NCI-H2029 treated with DMSO at 0.1 percent for 48 hours (cell line): ENCODE measurements around the gene CELF1.

ENCODE experiments used
- DNase-seq: peaks from one replicate; lab custom pipeline; 2025; lab: John Stamatoyannopoulos, UW

The CELF1 gene

DNA sequence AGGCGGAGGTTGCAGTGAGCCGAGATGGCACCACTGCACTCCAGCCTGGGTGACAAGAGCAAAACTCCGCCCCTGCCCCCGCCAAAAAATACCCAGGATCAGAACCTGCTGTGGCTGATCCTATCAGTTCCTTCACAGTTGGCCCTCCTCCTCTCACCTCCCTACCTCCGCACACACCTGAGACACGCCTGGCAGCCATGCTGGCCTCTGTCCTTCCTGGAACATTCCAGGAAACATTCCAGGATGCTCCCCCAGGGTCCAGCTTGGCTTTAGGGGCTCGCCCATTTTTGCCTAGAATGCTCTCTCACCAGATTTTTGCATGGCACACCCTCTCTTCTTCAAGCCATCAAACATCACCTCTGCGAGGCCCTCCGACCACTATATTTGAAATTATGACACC is 106.1 kb downstream of the CELF1 start:
- DNase-seq = no peak

DNA sequence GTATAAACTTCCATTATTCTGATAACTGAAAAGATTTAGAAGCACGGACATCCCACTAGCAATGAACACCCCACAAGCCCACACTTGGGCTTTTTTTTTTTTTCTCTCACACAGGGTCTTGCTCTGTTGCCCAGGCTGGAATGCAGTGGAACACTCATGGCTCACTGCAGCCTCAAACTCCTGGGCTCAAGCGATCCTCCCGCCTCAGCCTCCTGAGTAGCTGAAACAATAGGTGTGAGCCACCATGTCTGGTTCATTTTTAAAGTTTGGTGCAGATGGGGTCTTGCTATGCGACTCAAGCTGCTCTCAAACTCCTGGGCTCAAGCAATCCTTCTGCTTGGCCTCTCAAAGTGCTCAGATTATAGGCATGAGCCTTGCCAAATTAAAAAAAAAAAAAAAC is 107.1 kb downstream of the CELF1 start:
- DNase-seq = no peak

DNA sequence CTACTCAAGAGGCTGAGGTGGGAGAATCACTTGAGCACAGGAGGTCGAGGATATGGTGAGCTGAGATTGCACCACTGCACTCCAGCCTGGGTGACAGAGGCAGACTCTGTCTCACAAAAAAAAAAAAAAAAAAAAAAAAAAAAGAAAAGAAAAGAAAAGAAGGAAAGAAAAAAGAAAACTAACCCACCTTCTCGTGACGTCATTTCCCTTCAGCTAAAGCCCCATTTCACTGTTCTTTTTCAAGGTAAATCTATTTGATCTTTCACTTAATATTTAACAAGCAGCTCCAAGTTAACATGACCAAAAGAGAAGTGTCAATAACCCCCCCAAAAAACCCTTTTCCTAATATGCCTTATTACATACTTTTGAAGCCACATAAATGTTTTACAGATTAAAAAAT is 109.1 kb downstream of the CELF1 start:
- no peak for DNase-seq

DNA sequence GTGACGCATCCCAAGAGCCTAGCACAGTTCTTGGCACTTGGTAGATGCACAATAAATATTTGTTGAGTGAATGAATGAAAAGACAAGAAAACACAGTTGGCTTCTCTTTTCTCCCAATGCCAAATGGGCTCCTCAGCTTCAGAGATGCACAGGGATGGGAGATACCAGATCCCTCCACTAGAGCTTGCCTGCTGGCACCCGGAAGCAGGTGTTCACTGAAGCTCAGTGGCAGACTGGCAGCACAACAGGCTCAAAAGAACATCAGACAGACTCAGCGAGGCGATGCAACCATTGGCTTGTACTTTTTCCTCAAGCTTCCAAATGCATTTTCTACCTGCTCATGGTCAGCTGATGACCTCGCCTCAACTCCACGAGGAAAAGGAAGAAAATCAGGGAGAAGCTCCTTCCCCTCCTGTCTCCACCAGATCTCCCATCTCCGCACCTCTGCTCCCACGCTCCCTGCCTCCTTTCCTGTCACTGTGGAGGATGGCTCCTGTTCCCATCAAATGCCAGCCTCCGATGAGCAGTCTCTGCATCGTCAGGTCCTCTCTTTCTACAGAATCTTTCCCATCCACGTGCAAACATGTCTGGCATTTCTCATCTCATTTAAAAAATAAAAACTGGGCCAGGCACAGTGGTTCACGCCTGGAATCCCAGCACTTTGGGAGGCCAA is 109.8 kb downstream of the CELF1 start:
- DNase-seq = no peak

DNA sequence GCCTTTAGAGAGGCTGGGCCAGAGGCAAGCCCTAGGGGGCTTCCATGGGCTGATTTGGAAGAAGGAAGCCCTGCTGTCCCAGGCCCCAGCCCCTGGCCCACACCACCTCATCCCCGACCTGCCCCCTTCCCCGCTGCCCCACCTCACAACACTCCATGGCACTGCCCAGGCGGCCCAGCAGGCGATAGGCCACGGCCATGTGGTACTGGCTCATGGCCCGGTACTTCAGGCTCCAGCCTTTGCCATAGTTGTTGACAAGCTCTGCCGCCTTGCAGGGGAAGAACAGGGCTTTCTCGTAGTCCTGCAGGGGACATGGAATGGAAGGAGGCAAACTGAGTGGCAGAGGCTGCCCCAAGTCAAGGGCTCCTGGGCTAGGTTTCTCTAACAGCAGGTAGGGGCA is 110.4 kb downstream of the CELF1 start:
- no peak for DNase-seq

DNA sequence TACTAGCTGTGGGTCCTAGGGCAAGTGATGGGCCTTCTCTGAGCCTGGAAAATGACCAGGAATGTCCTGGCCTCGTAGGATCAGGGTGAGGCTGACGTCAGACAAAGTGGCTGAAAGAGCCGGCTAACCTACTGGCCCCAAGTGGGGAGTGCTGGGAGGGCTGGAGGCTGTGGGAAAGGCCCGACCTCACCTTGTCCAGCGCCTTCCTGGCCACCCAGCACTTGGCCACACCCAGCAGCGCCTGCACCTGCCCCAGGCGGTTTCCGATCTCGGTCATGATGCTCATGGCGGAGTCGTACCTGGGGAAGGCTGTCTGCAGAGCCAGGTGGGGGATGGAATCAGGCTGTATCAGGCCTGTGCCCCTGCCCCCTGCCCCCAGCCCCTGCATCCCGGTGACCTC is 111.5 kb downstream of the CELF1 start:
- DNase-seq = no peak

DNA sequence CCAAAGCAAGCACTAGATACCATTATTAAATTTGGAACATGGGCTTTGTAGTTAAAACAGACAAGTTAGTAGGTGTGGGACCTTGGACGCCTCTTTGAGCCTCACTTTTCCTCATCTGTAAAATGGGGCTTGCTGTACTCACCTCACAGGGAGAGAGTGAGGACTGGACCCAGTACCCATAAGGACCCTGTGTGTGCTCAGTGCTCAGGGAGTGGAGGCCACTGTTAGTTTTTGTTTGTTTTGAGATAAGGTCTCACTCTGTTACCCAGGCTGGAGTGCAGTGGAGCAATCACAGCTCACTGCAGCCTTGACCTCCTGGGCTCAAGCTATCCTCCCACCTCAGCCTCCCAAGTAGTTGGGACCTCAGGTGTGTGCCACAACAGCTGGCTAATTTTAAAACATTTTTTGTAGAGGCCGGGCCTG is 112.9 kb downstream of the CELF1 start:
- DNase-seq = no peak

DNA sequence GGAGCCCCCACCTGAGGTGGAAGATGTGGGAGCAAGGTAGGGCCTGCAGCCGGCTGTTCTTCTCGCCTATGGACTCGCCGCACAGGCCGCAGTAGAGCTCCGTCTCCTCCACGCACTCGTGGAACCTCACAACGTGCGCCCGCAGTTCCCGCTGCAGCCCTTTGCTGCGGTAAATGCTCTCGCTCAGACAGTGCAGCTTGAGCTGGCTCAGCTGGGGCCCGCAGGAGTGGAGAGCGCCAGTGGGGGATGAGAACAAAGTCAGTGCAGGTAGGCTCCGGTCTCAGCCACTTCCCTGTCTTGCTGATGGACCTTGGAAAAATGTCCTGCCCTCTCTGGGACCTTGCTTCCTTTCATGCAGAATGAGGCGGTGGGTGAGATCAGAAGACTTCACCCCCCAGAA is 114.2 kb downstream of the CELF1 start:
- no peak for DNase-seq

DNA sequence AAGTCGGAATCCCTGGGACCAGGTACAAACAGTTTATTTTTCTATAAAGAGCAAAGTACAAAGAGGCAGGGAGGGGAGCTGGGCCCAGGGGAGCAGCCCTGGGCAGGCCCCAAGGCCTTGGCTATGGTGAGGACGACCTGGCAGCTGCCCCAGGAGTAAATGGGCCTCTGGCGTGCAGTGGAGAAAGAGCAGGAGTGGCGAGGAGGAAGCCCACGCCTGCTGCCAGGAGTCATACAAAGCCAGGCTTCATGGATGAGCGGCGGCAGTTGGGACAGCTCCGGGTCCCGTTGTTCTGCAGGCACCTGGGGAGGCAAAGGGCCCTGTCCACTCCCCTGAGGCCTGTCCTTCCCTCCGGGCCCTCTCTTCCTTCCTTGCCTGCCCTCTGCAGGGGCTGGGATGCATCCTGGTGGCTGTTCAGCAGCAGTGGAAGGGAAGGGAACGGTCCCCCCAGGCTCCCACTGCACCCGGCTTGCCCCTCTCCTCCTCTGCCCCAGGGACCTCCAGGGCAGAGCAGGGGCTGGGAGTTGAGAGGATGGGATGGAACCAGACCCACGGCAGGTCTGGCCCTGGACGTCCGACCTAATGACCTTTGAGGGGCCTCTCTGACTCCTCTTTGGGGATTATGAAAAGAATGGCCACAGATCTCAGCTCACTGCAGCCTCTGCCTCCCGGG is 115.0 kb downstream of the CELF1 start:
- DNase-seq = no peak

DNA sequence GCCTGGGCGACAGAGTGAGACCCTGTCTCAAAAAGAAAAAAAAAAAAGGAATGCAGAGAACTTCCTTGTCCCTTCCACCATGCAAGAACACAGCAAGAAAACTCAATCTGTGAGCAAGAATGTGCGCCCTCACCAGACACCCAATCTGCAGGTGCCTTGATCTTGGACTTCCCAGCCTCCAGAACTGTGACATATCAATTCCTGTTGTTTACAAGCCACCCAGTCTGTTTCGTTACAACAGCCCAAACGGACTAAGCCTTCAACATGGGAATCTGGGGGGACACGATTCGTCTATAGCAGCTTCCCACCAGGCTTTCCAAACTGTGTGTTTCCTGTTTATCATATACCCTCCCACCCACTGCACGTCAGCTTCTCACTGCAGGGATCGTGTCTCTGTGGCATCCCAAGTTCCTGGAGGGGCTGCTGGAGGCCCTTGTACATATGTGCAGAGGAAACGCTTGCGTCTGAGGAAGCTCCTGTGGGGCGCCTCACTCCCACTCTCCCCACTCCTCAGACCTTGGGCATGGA is 115.7 kb downstream of the CELF1 start:
- no peak for DNase-seq

DNA sequence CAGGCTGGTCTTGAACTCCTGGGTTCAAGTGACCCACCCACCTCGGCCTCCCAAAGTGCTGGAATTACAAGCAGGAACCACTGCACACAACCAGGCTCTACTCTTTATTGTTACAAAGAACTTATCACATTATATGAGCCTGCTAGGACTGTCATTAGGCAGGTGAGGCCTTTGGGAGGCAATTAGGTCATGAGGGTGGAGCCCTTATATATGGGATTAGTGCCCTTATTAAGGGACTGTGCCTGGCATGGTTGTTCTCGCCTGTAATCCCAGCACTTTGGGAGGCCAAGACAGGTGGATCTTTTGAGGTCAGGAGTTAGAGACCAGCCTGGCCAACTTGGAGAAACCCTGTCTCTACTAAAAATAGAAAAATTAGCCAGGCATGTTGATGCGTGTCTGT is 116.2 kb downstream of the CELF1 start:
- no peak for DNase-seq

DNA sequence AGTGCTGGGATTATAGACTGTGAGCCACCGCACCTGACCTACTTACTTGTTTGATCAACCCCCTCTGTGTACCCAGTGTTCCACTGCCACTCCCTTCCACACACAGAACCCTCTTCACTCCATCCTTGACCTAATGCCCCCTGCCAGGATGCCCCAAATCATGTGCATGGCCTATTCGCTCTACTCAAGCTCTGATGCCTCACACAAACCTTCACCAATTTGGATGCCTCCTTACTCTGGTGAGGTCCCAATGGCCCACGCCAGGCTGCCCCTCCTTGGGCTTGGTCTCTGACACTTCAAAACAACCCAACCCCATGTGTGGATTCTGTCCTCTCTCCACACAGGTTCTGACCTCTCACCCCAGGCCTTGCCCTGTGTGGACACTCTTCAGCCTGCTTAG is 117.2 kb downstream of the CELF1 start:
- no peak for DNase-seq

DNA sequence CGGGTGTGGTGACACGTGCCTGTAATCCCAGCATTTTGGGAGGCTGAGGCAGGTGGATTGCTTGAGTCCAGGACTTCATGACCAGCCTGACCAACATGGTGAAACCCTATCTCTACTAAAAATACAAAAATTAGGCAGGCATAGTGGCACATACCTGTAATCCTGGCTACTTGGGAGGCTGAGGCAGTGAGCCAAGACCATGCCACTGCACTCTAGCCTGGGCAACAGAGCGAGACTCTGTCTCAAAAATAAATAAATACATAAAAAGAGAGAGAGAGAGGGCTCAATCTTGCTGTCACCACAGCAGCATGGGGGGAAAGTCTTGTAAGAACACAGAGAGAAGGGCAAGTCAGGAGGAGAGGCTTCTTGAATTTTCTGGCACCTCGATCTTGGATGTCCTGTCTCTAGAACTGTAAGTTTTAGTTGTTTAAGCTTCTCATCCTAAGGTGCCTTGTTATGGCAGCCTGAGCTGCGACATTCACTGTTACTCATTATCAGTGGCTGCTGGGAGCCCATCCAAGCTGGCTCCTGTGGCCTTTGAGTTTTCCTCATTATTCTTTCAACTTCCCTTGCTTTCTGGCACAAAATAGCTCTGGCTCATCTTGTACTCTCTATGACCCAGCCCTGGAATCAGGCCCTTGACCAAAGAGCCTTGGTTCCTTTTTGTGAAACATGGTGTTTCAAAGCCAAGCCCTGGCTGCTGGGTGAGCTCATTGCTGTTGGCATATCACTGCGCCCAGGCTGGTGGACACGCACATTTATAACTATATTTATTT is 118.7 kb downstream of the CELF1 start:
- no peak for DNase-seq

DNA sequence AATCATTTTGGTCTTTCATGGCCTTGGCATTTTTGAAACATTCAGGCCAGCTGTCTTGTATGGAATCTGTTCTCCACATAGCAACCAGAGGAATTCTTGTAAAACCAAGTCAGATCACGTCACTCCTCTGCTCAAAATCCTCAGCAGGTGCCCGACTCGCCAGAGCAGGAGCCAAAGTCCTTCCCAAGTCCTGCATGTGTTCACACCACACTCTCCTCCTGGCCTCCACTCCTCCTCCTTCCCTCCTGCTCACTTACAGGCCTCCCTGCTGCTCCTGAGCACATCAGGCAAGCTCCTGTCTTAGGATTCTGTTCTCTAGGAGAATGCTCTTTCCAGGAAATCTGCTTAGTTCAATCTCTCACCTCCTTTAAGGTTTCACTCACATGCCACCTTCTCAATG is 119.8 kb downstream of the CELF1 start:
- DNase-seq = no peak

DNA sequence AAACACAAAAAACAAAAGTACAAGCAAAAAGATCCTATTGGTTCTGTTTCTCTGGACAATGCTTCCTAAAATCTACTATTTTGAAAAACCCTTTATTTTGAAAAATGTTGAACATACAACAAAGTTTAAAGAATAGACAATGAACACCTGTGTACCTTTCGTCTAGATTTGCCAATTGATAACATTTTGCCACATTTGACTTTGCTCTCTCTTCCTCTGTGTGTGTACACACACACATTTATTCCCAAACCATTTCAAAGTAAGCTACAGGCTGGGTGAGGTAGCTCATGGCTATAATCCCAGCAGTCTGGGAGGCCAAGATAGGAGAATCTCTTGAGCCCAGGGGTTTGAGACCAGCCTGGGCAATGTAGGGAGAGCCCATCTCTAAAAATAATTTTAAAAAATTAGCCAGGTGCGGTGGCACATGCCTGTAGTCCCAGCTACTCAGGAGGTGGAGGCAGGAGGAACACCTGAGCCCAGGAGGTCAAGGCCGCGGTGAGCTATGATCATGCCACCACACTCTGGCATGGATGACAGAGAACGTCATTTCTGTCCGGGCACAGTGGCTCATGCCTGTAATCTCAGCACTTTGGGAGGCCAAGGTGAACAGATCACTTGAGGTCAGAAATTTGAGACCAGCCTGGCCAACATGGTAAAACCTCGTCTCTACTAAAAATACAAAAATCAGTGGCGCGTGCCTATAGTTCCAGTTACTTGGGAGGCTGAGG is 121.4 kb downstream of the CELF1 start:
- no peak for DNase-seq

DNA sequence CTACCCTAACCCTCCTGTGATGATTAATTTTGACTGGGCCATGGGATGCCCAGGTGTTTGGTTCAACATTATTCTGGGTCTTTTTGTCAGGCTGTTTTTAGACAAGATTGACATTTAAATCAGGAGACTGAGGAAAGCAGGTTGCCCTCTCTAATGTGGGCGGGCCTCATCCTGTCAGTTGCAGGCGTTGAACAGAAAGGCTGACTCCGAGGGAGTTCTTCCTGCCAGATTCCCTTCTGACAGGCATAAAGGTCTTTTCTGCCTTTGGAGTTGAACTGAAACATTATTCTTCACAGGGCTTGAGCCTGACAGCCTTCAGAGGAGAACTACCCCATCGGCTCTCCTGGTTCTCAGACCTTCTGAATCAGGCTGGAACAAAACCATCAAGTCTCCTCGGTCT is 122.4 kb downstream of the CELF1 start:
- no peak for DNase-seq

DNA sequence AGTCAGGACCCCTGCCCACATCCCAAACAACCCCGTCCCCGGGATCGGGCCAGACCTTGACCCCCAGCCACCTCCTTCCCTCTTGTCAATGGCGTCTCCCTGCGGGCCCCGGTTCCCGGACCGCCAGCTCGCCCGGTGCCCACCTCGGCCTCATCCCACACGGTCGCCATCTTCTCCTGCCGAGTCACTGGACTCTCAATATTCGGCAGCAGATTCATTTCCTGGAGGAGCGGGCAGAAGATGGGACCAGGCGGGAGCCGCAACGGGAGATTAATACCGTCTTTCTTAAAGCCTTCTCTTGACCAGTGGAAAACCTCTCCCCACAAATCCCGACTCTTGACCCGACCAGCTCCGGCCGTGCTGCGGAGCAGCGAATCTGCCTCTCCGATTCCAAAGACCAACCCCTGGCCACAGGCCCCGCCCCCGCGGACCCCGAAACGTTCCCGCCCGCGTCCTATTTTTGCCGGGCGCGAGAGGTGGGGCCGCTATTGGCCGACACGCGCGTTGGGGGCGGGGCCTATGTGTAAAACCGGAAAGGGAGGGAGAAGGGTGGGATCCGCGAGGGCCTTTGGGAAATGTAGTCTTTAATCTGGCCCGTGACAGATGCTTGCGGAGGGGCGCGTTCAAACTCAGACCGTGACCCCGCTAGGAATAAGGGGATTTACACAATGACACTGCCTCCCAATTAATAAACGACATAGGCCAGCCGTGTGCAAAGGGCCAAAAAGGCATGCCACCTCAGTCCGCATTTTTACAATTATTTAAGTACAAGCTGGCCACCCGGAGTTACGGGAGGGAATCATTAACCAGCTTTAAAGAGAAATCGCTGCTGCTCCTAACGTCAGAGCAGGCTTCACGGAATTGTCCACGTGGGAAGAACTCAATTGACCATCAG is 126.6 kb downstream of the CELF1 start, which contains the start of gene PSMC3:
Gene PSMC3 (minus strand): TSS at position 378 of the 895 bp plus-strand sequence. CDS start 160 bp downstream, at position 218.
- peak; percentile 95 for DNase-seq

DNA sequence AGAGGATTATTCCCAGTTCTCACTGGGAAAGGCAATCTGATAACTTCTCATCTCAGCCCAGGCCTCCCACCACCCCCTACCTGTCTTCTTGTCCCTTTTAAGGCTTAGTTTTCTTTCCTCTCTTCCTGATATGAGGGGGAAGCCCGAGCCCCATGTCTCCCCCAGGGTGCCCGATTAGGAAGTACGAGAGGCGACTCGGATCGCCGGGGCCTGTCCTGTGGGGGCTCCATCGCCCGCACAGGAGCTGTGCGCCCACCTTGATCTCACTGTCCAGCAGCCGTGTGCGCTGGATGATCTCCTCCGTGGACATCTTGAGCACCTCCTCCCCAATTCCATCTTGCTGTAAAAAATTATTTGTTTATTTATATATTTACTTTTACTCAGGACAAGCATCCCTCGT is 127.3 kb downstream of the CELF1 start:
- no peak for DNase-seq

DNA sequence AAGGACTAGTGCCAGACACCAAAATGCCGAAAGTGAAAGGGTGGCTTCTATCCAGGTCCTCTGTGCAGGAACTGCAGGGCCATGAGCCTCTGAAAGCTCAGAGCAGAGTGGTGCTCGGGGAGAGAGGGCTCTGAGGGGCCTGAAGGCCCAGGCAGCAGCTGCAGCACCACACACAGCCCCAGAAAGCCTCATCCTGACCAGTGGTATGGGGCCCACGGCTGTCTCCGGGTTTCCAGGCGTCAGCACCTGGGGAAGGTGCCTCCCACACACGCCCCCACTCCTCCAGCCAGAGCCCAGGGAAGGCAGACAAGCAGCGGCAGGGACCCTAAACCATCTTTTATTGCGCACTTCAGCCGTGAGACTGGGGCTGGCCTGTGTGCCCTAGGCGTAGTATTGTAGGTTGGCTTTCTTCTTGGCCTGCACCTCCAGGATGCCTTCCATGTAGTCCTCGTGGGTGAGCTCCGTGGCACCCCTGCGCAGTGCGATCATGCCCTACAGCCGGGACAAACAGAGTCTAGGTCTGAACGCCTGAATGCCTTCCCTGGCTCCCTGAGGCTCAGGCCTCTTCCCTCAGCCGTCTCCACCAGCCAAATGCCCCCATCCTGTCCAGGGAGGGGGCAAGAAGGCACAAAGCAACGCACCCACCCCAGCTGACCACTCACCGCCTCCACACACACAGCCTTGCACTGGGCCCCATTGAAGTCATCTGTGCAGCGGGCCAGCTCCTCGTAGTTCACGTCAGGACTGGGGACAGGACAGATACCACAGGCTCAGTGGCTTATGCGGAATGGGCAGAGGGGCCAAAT is 134.3 kb downstream of the CELF1 start:
- DNase-seq = no peak

DNA sequence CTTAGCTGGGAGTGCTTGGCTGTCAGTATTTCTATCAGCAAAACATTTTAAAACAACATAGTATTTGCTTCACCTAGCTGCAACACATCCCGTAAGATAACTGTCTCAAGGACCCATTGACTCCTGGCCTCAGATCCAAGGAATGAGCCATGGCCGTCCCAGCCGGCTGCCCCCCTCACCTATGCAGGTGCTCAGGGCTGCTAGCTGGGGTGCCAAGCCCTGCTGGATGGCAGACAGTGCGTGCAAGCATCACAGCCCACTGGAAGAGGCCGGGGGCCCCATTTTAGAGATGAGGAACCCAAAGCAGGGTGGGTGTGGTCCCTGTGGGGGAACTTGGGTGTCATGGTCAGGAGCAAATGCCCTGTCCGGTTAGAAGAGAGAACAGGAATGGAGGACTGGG is 135.2 kb downstream of the CELF1 start:
- no peak for DNase-seq
